K562 treated with DMSO at 1 percent for 48 hours (cell line): Measurements from ENCODE around the gene SPNS3. TPM values are rescaled to one million over a fixed set of nuclear protein-coding genes. Genes with fewer than 3 reads are reported as not detected.

Experiments
- total RNA-seq: library from RNA; unstranded; fragments of 300-600 nt; gene quantifications from 2 replicates; pipeline ENCODE4 v1.2.3, GENCODE V29; 2022; ENCODE audit warnings: low replicate concordance; ENCODE audit errors: extremely low read depth

SPNS3 gene, protein sequence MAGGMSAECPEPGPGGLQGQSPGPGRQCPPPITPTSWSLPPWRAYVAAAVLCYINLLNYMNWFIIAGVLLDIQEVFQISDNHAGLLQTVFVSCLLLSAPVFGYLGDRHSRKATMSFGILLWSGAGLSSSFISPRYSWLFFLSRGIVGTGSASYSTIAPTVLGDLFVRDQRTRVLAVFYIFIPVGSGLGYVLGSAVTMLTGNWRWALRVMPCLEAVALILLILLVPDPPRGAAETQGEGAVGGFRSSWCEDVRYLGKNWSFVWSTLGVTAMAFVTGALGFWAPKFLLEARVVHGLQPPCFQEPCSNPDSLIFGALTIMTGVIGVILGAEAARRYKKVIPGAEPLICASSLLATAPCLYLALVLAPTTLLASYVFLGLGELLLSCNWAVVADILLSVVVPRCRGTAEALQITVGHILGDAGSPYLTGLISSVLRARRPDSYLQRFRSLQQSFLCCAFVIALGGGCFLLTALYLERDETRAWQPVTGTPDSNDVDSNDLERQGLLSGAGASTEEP
- not detected in 2 replicates for total RNA-seq

DNA sequence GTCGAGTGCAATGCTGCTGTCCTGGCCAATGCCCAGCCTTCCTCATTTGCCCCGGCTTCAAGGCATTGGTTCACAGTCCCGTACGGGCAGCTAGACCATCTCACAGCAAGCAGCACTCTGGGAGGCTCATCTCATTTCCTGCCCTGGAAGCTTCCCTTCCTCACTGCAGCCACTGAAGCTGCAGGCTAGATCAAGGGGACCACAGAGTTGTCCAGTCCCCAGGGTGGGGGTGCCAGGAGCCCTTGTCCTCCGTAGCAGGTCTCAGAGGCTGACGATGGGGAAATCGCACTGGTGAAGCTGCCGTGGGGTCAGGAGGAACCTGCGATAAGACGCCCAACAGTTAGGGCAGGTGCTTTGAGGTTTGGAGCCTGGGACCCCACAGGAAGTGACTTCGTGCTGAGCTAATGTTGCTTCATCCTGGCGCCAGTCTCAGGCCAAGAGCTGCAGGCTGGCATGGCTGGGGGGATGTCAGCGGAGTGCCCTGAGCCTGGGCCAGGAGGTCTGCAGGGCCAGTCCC, at the start of gene SPNS3:
Gene SPNS3 (plus strand): TSS at position 426 of the 517 bp plus-strand sequence. CDS start 28 bp downstream, at position 454.

DNA sequence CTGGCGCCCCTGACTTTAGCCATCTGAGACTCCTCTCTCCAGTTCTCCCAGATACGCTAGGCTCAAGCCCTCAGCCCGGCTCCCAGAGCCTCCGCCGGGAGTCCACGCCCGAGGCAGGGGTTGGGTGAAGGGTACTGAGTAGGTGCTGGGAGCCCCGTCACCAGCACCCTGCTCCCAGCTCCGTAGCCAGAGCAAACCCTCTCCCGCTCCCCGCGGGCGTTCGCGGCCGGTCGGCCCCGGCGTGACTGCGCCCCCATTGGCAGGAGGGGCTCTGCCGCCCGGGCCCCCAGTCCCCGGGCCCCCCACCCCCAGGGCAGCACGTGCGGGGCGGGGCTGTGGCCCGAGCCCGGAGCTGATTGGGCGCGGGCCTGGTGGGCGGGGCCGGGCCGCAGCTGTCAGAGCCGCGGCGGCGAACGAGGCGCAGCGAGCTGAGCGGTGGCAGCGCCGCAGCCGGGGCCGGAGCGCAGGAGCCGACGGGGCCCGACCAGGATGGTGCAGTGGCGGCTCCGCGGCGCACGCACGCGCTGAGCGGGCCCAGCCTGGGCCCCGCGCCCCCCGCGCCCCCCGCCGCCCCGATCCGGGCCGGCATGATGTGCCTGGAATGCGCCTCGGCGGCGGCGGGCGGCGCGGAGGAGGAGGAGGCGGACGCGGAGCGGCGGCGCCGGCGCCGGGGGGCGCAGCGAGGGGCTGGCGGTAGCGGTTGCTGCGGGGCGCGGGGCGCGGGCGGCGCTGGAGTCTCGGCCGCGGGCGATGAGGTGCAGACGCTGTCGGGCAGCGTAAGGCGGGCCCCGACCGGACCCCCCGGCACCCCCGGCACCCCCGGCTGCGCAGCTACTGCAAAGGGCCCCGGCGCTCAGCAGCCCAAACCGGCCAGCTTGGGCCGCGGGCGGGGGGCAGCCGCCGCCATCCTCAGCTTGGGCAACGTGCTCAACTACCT, 65.0 kb downstream of the SPNS3 start, which contains the start of gene SPNS2:
Gene SPNS2 (plus strand): TSS at position 421 of the 937 bp plus-strand sequence. CDS start 167 bp downstream, at position 588.

Other genes with a start within 250 kb of the SPNS3 start
- gene ANKFY1, start 170.0 kb upstream of the SPNS3 start, total RNA-seq: not detected in 2 replicates
- not detected in 2 replicates for gene UBE2G1, start 67.3 kb upstream of the SPNS3 start, total RNA-seq
- not detected in 2 replicates for gene SPNS2, start 64.9 kb downstream of the SPNS3 start, total RNA-seq
- gene MYBBP1A, start 121.4 kb downstream of the SPNS3 start, total RNA-seq: not detected in 2 replicates
- not detected in 2 replicates for gene GGT6, start 126.6 kb downstream of the SPNS3 start, total RNA-seq
- gene SMTNL2, start 150.6 kb downstream of the SPNS3 start, total RNA-seq: not detected in 2 replicates
- gene ALOX15, start 207.7 kb downstream of the SPNS3 start, total RNA-seq: not detected in 2 replicates